Left lung (tissue), 10 donors: ENCODE data around the gene BBS7. TPM values are rescaled to one million over a fixed set of nuclear protein-coding genes. Genes with fewer than 3 reads are reported as not detected.

Experiments
- ATAC-seq: fragments of 200-7000 bp; cut with Tn5 transposase; one replicate; pipeline ENCODE4 v1.9.1; 2020; ENCODE audit warnings: moderate library complexity
- DNase-seq, 4 donors: peaks; one replicate each; pipeline ENCODE4 v3.0.0-alpha.2; 2013 to 2020
- H3K27ac ChIP-seq, 2 donors: fragments of 200-600 bp; sonication (generic) in 1 of 2; one replicate each; pipeline versions ENCODE4 v1.5.0 to v1.8.0; 2020 to 2021
- H3K27me3 ChIP-seq, 2 donors: fragments of 200-600 bp; sonication (generic) in 1 of 2; one replicate each; pipeline versions ENCODE4 v1.5.0 to v1.8.0; 2020 to 2021
- H3K36me3 ChIP-seq, 2 donors: fragments of 200-600 bp; sonication (generic) in 1 of 2; one replicate each; pipeline versions ENCODE4 v1.5.0 to v1.8.0; 2020 to 2021
- H3K4me1 ChIP-seq, 2 donors: fragments of 200-600 bp; one replicate each; pipeline ENCODE4 v1.8.0; 2021
- H3K4me3 ChIP-seq, 2 donors: fragments of 200-600 bp; sonication (generic) in 1 of 2; one replicate each; pipeline versions ENCODE4 v1.5.0 to v1.8.0; 2020 to 2021; ENCODE audit warnings: mild to moderate bottlenecking in 1 of 2
- H3K9me3 ChIP-seq, 2 donors: fragments of 200-600 bp; sonication (generic) in 1 of 2; one replicate each; pipeline versions ENCODE4 v1.5.0 to v1.8.0; 2020 to 2021
- CTCF ChIP-seq, 2 donors: fragments of 200-600 bp; sonication (generic) in 1 of 2; IDR thresholded peaks; one replicate each; pipeline versions ENCODE4 v1.5.0 to v1.8.0; 2021; ENCODE audit warnings: antibody characterized with exemption in 2 of 2
- intact Hi-C, 2 donors: fragments of 100-400 bp; cut with DNase I; formaldehyde crosslinking; loops; one replicate each; pipeline versions ENCODE4 v1.11.2 to v1.14.2; 2022
- polyA plus RNA-seq, 6 donors: library from polyadenylated mRNA; unstranded; fragments of 120-200 nt; gene quantifications; one replicate each; pipeline ENCODE4 v1.2.1, GENCODE V29; 2013; ENCODE audit not compliant: insufficient read length in 6 of 6
- total RNA-seq, 2 donors: library from RNA; stranded (reverse); fragmentation: NEBNext Ultra II Directional; extraction: Animal tissue kit (Norgen Biotek cat#: 25700); gene quantifications; one replicate each; pipeline ENCODE4 v1.2.1, GENCODE V29; 2021
- donor health status: DM: no; HTN: yes; CAD: no.
- donor health status: DM: no; HTN: no; CAD: no.

The BBS7 gene
- total and polyA plus RNA-seq, 8 donors = 12.5 to 32.6 (median 28.5) TPM

- TF ChIP-seq CTCF (IDR thresholded peaks at IDR 0.05) = no peak
- Histone ChIP-seq H3K9me3 (no peaks in the 10 kb centered on the region), H3K36me3 (no peaks in the 10 kb centered on the region), H3K27ac (no peak overlapping the region), H3K4me3 (no peak overlapping the region), H3K4me1 (no peaks in the 10 kb centered on the region), H3K27me3 (peaks cover 0 to 8% of the 10 kb centered on the region in 2 donors)
- no peak for ATAC-seq
- no peak for DNase-seq
- intact Hi-C loops = no loop called here
Observed at GRCh38 chr4:121777625-121778024, 92.6 kb downstream of the BBS7 start.

DNA sequence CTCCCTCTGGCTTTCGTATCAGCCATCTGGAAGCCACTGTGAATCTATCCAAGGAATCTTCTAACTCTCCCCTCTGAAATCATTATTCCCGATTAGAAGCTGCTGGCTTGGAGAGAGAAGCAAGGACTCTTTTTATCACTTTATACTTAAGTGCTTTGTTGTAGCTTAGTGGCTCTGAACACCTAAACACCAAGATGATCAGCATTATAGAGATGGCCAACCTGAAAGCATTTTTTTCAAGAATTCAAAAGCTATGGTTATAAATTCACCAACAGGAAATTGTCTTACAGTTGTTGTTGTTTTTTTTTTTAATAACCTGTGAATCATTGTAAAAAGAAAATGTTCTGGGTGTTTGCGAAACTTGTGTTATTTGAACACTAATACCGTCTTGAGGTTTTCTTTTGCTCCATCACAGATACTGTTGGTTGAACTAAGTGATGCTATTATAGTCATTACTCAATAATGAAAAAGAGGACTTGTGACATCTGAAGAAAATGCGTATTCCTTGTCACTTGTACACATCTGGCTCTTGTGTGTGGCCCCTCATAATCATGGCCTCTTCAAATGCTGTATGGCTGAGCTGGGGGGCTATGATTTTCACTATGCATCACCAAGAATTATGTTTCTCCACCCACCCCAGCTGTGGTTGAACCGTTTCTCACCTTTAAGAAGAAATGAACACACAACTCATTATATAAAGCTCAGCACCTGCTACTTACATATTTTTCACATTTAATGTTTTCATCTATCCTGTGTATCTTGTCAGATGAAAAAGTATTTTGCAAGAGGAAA is 93.5 kb downstream of the BBS7 start:
- TF ChIP-seq CTCF (IDR thresholded peaks at IDR 0.05) = no peak
- Histone ChIP-seq H3K27ac (no peak overlapping the region), H3K36me3 (no peaks in the 10 kb centered on the region), H3K4me1 (no peaks in the 10 kb centered on the region), H3K4me3 (no peak overlapping the region), H3K9me3 (no peaks in the 10 kb centered on the region), H3K27me3 (peaks cover 0 to 8% of the 10 kb centered on the region in 2 donors)
- intact Hi-C loops = no loop called here
- DNase-seq = no peak
- ATAC-seq = no peak

Other genes with a start within 250 kb of the BBS7 start
- gene ANXA5, start 173.5 kb downstream of the BBS7 start, total RNA-seq = 100 to 1,000 TPM; 568 to 685 TPM
- 100 to 1,000 TPM; 565 to 725 (median 646) TPM for gene ANXA5, start 173.5 kb downstream of the BBS7 start, polyA plus RNA-seq
- 1 to 10 TPM in 1 of 2 donors, not detected in 1; 1.0 TPM for gene SMIM43, start 105.3 kb downstream of the BBS7 start, total RNA-seq
- gene SMIM43, start 105.3 kb downstream of the BBS7 start, polyA plus RNA-seq = 10 to 100 TPM; 12.7 to 24.6 (median 15.9) TPM
- 10 to 100 TPM; 13.5 to 20.4 TPM for gene EXOSC9, start 69.2 kb downstream of the BBS7 start, total RNA-seq
- 10 to 100 TPM; 54.1 to 63.9 (median 60.4) TPM for gene EXOSC9, start 69.2 kb downstream of the BBS7 start, polyA plus RNA-seq
- 1 to 10 TPM; 3.5 to 8.1 TPM for gene CCNA2, start 46.6 kb downstream of the BBS7 start, total RNA-seq
- 10 to 100 TPM; 26.1 to 63.7 (median 34.5) TPM for gene CCNA2, start 46.6 kb downstream of the BBS7 start, polyA plus RNA-seq
- gene TRPC3, start 81.6 kb upstream of the BBS7 start, total RNA-seq = under 1 TPM; 0.76 to 0.82 TPM
- gene TRPC3, start 81.6 kb upstream of the BBS7 start, polyA plus RNA-seq = 1 to 10 TPM; 5.4 to 8.1 (median 6.2) TPM